ENCODE results near the gene IFI44.

The IFI44 gene

GRCh38 chr1:78658901-78659300 is 9.3 kb downstream of the IFI44 start:
- no peak for DNase-seq

GRCh38 chr1:78663923-78664322 is 14.3 kb downstream of the IFI44 start:
- DNase-seq: no peak

- DNase-seq: no peak
Measured at GRCh38 chr1:78664763-78665162, 15.1 kb downstream of the IFI44 start.

GRCh38 chr1:78665809-78666208 is 16.2 kb downstream of the IFI44 start:
- DNase-seq: no peak

- DNase-seq: no peak
Measured at GRCh38 chr1:78667939-78668338, 18.3 kb downstream of the IFI44 start.

GRCh38 chr1:78668427-78668826 is 18.8 kb downstream of the IFI44 start:
- no peak for DNase-seq

GRCh38 chr1:78672428-78672827 is 22.8 kb downstream of the IFI44 start:
- DNase-seq: no peak

- peak; percentile 23 for DNase-seq
Measured at GRCh38 chr1:78673120-78673519, 23.5 kb downstream of the IFI44 start.

GRCh38 chr1:78676347-78676982 is 26.8 kb downstream of the IFI44 start:
- peak; percentile 63 for DNase-seq

- DNase-seq: no peak
Measured at GRCh38 chr1:78676993-78677392, 27.4 kb downstream of the IFI44 start.

GRCh38 chr1:78677788-78678187 is 28.2 kb downstream of the IFI44 start:
- DNase-seq: no peak

GRCh38 chr1:78678324-78678723 is 28.7 kb downstream of the IFI44 start:
- peak; percentile 12 for DNase-seq

- no peak for DNase-seq
Measured at GRCh38 chr1:78681265-78681664, 31.6 kb downstream of the IFI44 start.

- DNase-seq: no peak
Measured at GRCh38 chr1:78682496-78682895, 32.9 kb downstream of the IFI44 start.

GRCh38 chr1:78683079-78683478 is 33.4 kb downstream of the IFI44 start:
- DNase-seq: no peak

- no peak for DNase-seq
Measured at GRCh38 chr1:78687315-78687714, 37.7 kb downstream of the IFI44 start.

- no peak for DNase-seq
Measured at GRCh38 chr1:78687914-78688313, 38.3 kb downstream of the IFI44 start.

- no peak for DNase-seq
Measured at GRCh38 chr1:78688697-78689096, 39.1 kb downstream of the IFI44 start.

- DNase-seq: no peak
Measured at GRCh38 chr1:78690516-78690915, 40.9 kb downstream of the IFI44 start.

- DNase-seq: no peak
Measured at GRCh38 chr1:78691995-78692747, 42.5 kb downstream of the IFI44 start.

GRCh38 chr1:78699813-78700212 is 50.2 kb downstream of the IFI44 start:
- DNase-seq: no peak

GRCh38 chr1:78702426-78702825 is 52.8 kb downstream of the IFI44 start:
- DNase-seq: no peak

GRCh38 chr1:78703806-78704205 is 54.2 kb downstream of the IFI44 start:
- no peak for DNase-seq

GRCh38 chr1:78712467-78713051 is 62.9 kb downstream of the IFI44 start:
- DNase-seq: no peak
